A673 (cell line): ENCODE data around the gene ROR2.

ENCODE experiments used
- CTCF ChIP-seq: fragments of 300-800, 200-600 bp; sonication (generic); conservative IDR thresholded peaks from 2 replicates; pipeline ENCODE4 v1.5.1; 2017; ENCODE audit warnings: low read depth, mild to moderate bottlenecking, antibody characterized with exemption, low read length, moderate library complexity, mixed read lengths
- EZH2 ChIP-seq: fragments of 200-600 bp; sonication (generic); IDR thresholded peaks from 2 replicates; pipeline ENCODE4 v1.6.1; 2017; ENCODE audit warnings: borderline replicate concordance, low read depth, mild to moderate bottlenecking, mixed read lengths, antibody characterized with exemption, low read length; ENCODE audit not compliant: poor library complexity, severe bottlenecking

- TF ChIP-seq CTCF, result no peak
- no peak for TF ChIP-seq EZH2
Observed at GRCh38 chr9:91639054-91639453, 311.0 kb downstream of the ROR2 start.
